GM19025 (cell line): ENCODE data around the gene PTER.

Experiments
- ATAC-seq: cut with Tn5 transposase; IDR thresholded peaks from one replicate; pipeline ENCODE4 v1.9.1; 2021; ENCODE audit warnings: mild to moderate bottlenecking, low read depth, moderate library complexity; ENCODE audit not compliant: unreplicated experiment

Gene PTER

DNA sequence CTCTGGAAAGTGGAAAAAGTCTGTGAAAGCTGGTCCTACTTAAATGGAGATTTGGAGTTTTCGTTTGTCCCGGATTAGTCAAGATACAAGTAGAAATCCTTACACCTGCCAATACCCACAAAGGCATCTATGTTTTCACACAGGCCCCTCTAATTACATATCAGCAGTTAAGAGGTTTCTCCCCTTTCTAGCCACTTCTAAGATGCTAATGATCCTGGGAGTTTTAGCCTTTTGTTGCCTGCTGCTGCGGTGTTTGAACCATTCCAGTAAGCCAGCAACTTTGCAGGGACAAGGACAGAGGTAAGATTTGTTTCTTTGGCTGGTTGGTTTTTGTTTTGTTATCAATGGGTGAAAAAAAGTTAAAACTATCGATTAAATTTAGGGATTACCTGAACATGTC lies 90.6 kb downstream of the PTER start:
- ATAC-seq, result no peak

GRCh38 chr10:16529853-16530252 lies 93.0 kb downstream of the PTER start:
- no peak for ATAC-seq

- ATAC-seq, result no peak
Observed at GRCh38 chr10:16536155-16536554, 99.3 kb downstream of the PTER start.

DNA sequence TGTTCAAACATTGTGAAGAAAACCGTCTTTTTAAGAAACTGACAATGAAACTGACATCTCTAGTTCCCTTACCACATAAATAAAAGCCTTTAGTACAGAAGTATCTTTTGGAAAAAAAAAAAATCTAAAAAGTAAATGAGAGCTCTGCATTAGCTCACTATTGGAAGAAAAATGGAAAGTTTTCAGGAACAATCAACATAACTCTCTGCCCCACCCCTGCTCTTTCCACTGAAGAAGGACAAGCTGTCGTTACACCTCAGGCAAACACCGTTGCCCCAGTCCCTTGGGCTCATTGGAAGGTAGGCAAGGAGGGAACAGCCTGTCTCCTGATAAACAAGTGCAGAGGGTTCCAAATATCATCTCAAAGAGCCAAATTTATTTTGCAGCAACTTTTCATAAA lies 107.3 kb downstream of the PTER start:
- ATAC-seq, result no peak

DNA sequence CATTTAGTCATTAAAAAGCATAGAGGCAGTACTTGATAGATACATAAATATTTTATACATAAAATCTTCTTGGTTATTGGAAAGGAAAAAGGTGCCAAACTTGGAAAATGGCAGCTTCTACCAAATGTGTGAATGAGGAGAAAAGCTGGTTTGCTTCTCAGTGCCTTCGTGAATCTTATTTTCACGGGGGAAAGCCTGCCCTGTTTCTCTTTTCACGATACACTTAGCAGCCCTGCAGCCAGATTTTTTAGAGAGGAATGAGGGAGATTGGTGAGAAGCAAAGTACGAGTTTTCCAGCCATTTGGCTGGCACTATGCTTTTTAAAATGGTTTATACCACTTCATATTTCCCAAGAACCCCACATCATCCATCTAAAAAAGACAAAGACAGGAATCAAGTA lies 107.8 kb downstream of the PTER start:
- no peak for ATAC-seq

GRCh38 chr10:16545116-16545736 lies 108.4 kb downstream of the PTER start:
- ATAC-seq, result no peak

DNA sequence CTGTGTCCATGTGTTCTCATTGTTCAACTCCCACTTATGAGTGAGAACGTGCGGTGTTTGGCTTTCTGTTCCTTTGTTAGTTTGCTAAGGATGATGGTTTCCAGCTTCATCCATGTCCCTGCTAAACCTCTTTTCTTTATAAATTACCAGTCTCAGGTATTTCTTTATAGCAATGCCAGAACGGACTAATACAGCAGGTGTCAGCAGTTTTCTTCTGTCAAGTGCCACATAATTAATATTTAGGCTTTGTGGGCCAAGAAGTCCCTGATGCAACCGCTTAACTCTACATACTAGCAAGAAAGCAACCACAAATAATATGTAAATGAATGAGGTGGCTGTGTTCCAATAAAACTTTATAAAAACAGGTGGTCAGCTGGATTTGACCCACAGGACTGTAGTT lies 111.2 kb downstream of the PTER start:
- no peak for ATAC-seq

- ATAC-seq, result no peak
Observed at GRCh38 chr10:16559236-16559773, 122.5 kb downstream of the PTER start.

- ATAC-seq, result no peak
Observed at GRCh38 chr10:16562891-16563290, 126.1 kb downstream of the PTER start.
